Calu3 (cell line): ENCODE results near the gene CAPN7. TPM values are rescaled to one million over a fixed set of nuclear protein-coding genes. Genes with fewer than 3 reads are reported as not detected.

ENCODE experiments used
- BruUV-seq: library from RNA; stranded (reverse); fragments of 400-500 nt; replicated peaks from 2 replicates; lab custom pipeline; 2021; lab: Mats Ljungman, UMichigan
- CTCF ChIA-PET: fragments of 300-600 bp; sonication (Branson Sonifier 250); formaldehyde crosslinking; loops from one replicate; lab custom pipeline; 2022; ENCODE audit warnings: antibody characterized with exemption; lab: Charles Lee
- DNase-seq: peaks from one replicate; pipeline ENCODE4 v3.0.0; 2022
- H3K27ac Mint-ChIP-seq: one replicate; pipeline ENCODE4 v1.8.0; 2022; ENCODE audit warnings: mixed read lengths; ENCODE audit not compliant: unreplicated experiment
- H3K27me3 Mint-ChIP-seq: one replicate; pipeline ENCODE4 v1.8.0; 2022; ENCODE audit warnings: mixed read lengths; ENCODE audit not compliant: unreplicated experiment
- H3K36me3 Mint-ChIP-seq: one replicate; pipeline ENCODE4 v1.8.0; 2022; ENCODE audit warnings: mild to moderate bottlenecking, moderate library complexity, mixed read lengths; ENCODE audit not compliant: insufficient read depth, unreplicated experiment
- H3K4me1 Mint-ChIP-seq: one replicate; pipeline ENCODE4 v1.8.0; 2022; ENCODE audit warnings: mild to moderate bottlenecking, low read depth, mixed read lengths; ENCODE audit not compliant: unreplicated experiment
- H3K4me3 Mint-ChIP-seq: one replicate; pipeline ENCODE4 v1.8.0; 2022; ENCODE audit warnings: mild to moderate bottlenecking, low read depth, moderate library complexity, mixed read lengths; ENCODE audit not compliant: unreplicated experiment
- H3K9me3 Mint-ChIP-seq: one replicate; pipeline ENCODE4 v1.8.0; 2022; ENCODE audit warnings: low read depth, mixed read lengths; ENCODE audit not compliant: unreplicated experiment
- CTCF ChIP-seq: fragments of 200-600 bp; IDR thresholded peaks from one replicate; pipeline ENCODE4 v1.8.0; 2022; ENCODE audit warnings: antibody characterized with exemption; ENCODE audit not compliant: unreplicated experiment
- intact Hi-C: fragments of 100-400 bp; cut with micrococcal nuclease; formaldehyde crosslinking; loops from one replicate; pipeline ENCODE4 v1.10.0; 2022; ENCODE audit not compliant: unreplicated experiment
- total RNA-seq: library from RNA; stranded (reverse); gene quantifications from 2 replicates; pipeline ENCODE4 v1.2.3, GENCODE V29; 2022

CAPN7 gene
- total RNA-seq, 1 experiment from 2014 or later, result 24.1 TPM

DNA sequence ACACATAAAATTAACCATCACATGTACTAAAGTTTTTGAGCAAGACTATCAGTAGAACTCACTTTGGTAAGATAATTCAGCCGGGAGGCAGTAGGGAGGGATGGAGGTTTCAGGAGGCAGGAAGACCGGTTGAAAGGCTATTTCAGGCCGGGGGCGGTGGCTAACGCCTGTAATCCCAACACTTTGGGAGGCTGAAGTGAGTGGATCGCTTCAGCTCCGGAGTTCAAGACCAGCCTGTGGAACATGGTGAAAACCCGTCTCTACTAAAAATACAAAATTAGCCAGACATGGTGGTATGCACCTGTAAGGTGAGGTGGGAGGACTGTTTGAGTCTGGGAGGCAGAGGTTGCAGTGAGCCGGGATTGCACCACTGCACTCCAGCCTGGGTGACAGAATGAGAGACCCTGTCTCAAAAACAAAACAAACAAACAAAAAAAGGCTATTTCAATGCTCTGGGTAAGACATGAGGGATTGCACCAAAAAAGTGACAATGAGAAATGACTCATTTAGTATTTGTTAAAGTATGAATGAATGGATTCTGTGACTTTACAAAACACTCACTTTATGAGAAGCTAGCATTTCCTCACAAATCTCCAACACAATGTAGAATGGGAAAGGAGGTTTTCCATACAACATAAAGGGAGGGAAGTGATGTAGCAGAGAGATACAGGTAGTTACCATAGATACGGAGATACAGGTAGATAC lies 82.4 kb downstream of the CAPN7 start:
- no TSS peak for BruUV-seq
- Mint-ChIP-seq H3K4me3 (no peak overlapping the region), H3K36me3 (no peaks in the 10 kb centered on the region), H3K27ac (no peak overlapping the region), H3K4me1 (no peaks in the 10 kb centered on the region), H3K27me3 (no peaks in the 10 kb centered on the region), H3K9me3 (no peaks in the 10 kb centered on the region)
- intact Hi-C loops, result no loop called here
- DNase-seq, result no peak
- CTCF ChIA-PET, result no interaction called here
- no peak for TF ChIP-seq CTCF

DNA sequence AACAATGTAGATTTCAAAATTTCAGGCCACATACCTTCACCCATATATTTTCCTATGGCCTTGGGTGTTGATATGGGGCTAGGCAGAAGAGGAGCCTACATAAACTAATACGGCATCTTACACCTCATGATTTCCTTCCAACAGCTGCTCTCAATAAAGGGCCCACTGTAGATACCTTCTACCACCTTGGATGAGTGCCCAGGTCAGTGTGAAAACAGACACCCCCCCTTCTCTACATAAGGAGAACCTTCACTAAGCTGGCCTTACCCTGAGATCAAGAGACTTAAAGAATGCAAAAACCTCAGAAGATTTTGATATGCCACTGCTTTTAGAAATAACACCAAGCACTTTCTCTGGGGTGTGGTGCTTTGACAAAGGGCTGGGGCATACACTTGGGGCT lies 83.6 kb downstream of the CAPN7 start:
- no TSS peak for BruUV-seq
- H3K27me3 Mint-ChIP-seq, result no peaks in the 10 kb centered on the region
- no peak for DNase-seq
- H3K4me1 Mint-ChIP-seq, result no peaks in the 10 kb centered on the region
- H3K36me3 Mint-ChIP-seq, result no peaks in the 10 kb centered on the region
- intact Hi-C loops, result no loop called here
- no peak overlapping the region for H3K4me3 Mint-ChIP-seq
- CTCF ChIA-PET, result no interaction called here
- no peak overlapping the region for H3K27ac Mint-ChIP-seq
- no peaks in the 10 kb centered on the region for H3K9me3 Mint-ChIP-seq
- TF ChIP-seq CTCF, result no peak

GRCh38 chr3:15290736-15291135 lies 84.7 kb downstream of the CAPN7 start:
- no peak for DNase-seq
- H3K27me3 Mint-ChIP-seq, result no peaks in the 10 kb centered on the region
- no peaks in the 10 kb centered on the region for H3K9me3 Mint-ChIP-seq
- BruUV-seq, result no TSS peak
- no peaks in the 10 kb centered on the region for H3K36me3 Mint-ChIP-seq
- no peak for TF ChIP-seq CTCF
- H3K4me3 Mint-ChIP-seq, result no peak overlapping the region
- H3K4me1 Mint-ChIP-seq, result no peaks in the 10 kb centered on the region
- CTCF ChIA-PET, result no interaction called here
- intact Hi-C loops, result no loop called here
- no peak overlapping the region for H3K27ac Mint-ChIP-seq

GRCh38 chr3:15291589-15292541 lies 85.8 kb downstream of the CAPN7 start:
- no peaks in the 10 kb centered on the region for H3K4me1 Mint-ChIP-seq
- H3K4me3 Mint-ChIP-seq, result no peak overlapping the region
- H3K9me3 Mint-ChIP-seq, result no peaks in the 10 kb centered on the region
- H3K36me3 Mint-ChIP-seq, result no peaks in the 10 kb centered on the region
- BruUV-seq, result no TSS peak
- DNase-seq, result no peak
- TF ChIP-seq CTCF, result no peak
- CTCF ChIA-PET, result no interaction called here
- H3K27ac Mint-ChIP-seq, result no peak overlapping the region
- intact Hi-C loops, result no loop called here
- no peaks in the 10 kb centered on the region for H3K27me3 Mint-ChIP-seq
